GM03348 (cell line): Measurements from ENCODE around the gene RPH3AL.

Experiments
- DNase-seq: peaks from one replicate; pipeline ENCODE4 v3.0.0; 2012; ENCODE audit warnings: low spot score

RPH3AL gene

GRCh38 chr17:336110-337021, 16.2 kb downstream of the RPH3AL start:
- DNase-seq, result no peak

- no peak for DNase-seq
Observed at GRCh38 chr17:335691-336090, 16.9 kb downstream of the RPH3AL start.

- DNase-seq, result no peak
Observed at GRCh38 chr17:334974-335481, 17.6 kb downstream of the RPH3AL start.

- DNase-seq, result no peak
Observed at GRCh38 chr17:333626-334396, 18.8 kb downstream of the RPH3AL start.

- DNase-seq, result peak; percentile 82
Observed at GRCh38 chr17:332558-333322, 19.9 kb downstream of the RPH3AL start.

GRCh38 chr17:332023-332422, 20.6 kb downstream of the RPH3AL start:
- DNase-seq, result no peak

- peak; percentile 58 for DNase-seq
Observed at GRCh38 chr17:330993-331701, 21.5 kb downstream of the RPH3AL start.

- DNase-seq, result no peak
Observed at GRCh38 chr17:329784-330420, 22.7 kb downstream of the RPH3AL start.

GRCh38 chr17:327971-328370, 24.6 kb downstream of the RPH3AL start:
- DNase-seq, result no peak

- DNase-seq, result no peak
Observed at GRCh38 chr17:327296-327695, 25.3 kb downstream of the RPH3AL start.

GRCh38 chr17:326010-326621, 26.5 kb downstream of the RPH3AL start:
- no peak for DNase-seq

GRCh38 chr17:325270-326009, 27.2 kb downstream of the RPH3AL start:
- DNase-seq, result no peak

GRCh38 chr17:323721-324571, 28.7 kb downstream of the RPH3AL start:
- no peak for DNase-seq

GRCh38 chr17:323181-323580, 29.4 kb downstream of the RPH3AL start:
- no peak for DNase-seq

GRCh38 chr17:322006-322780, 30.4 kb downstream of the RPH3AL start:
- no peak for DNase-seq

- no peak for DNase-seq
Observed at GRCh38 chr17:321386-321941, 31.1 kb downstream of the RPH3AL start.

- no peak for DNase-seq
Observed at GRCh38 chr17:320809-321385, 31.7 kb downstream of the RPH3AL start.
